Cardiac muscle cell (in vitro differentiated cells and primary cell): ENCODE results near the gene WDR70. TPM values are rescaled to one million over a fixed set of nuclear protein-coding genes. Genes with fewer than 3 reads are reported as not detected.

ENCODE experiments used
- DNase-seq, 2 donors: peaks; one replicate each; pipeline versions ENCODE4 v3.0.0 to v3.0.0-alpha.2; 2010 to 2017; ENCODE audit warnings: low read depth in 1 of 2, low spot score in 1 of 2
- H3K27ac ChIP-seq: fragments of 200-600 bp; sonication (generic); 2 replicates; pipeline ENCODE4 v1.5.1; 2016
- H3K27me3 ChIP-seq: fragments of 200-600 bp; sonication (generic); 2 replicates; pipeline ENCODE4 v1.6.0; 2016; ENCODE audit warnings: control low read depth
- H3K36me3 ChIP-seq: fragments of 200-600 bp; sonication (generic); 2 replicates; pipeline ENCODE4 v1.5.1; 2016; ENCODE audit warnings: control low read depth
- H3K4me1 ChIP-seq: fragments of 200-600 bp; sonication (generic); 2 replicates; pipeline ENCODE4 v1.8.1; 2017; ENCODE audit warnings: low read depth, mild to moderate bottlenecking, mixed run types
- H3K4me3 ChIP-seq: fragments of 200-600 bp; sonication (generic); 2 replicates; pipeline ENCODE4 v1.5.1; 2016; ENCODE audit warnings: mild to moderate bottlenecking
- H3K9me3 ChIP-seq: fragments of 200-600 bp; sonication (generic); 2 replicates; pipeline ENCODE4 v1.5.1; 2017; ENCODE audit warnings: low read depth, mild to moderate bottlenecking, control low read depth
- CTCF ChIP-seq: IDR thresholded peaks from 2 replicates; pipeline ENCODE4 v1.5.1; 2012; ENCODE audit warnings: low read depth, mild to moderate bottlenecking, low read length
- polyA plus RNA-seq: library from polyadenylated mRNA; unstranded; fragments of >200 nt; fragmentation: Nextera tagmentation; extraction: Ambion mirVana; gene quantifications from 2 replicates; pipeline ENCODE4 v1.2.1, GENCODE V29; 2016
- total RNA-seq: library from RNA; depleted of rRNA; stranded (reverse); fragments of >200 nt; gene quantifications from 2 replicates; pipeline ENCODE4 v1.2.3, GENCODE V29; 2016

WDR70 gene
- total and polyA plus RNA-seq, 2 experiments from 2014 or later = 21.8 to 22.7 TPM

- Histone ChIP-seq H3K4me3 (no peak overlapping the region), H3K4me1 (no peaks in the 10 kb centered on the region), H3K27ac (no peak overlapping the region), H3K36me3 (no peaks in the 10 kb centered on the region), H3K27me3 (no peaks in the 10 kb centered on the region), H3K9me3 (no peaks in the 10 kb centered on the region)
- no peak for TF ChIP-seq CTCF
- peak in 1 of 2 donors; percentile 93 for DNase-seq
These were observed 359.1 kb downstream of the WDR70 start for GRCh38 chr5:37738057-37738691.

GRCh38 chr5:37738865-37739488 lies 359.9 kb downstream of the WDR70 start:
- Histone ChIP-seq H3K27me3 (no peaks in the 10 kb centered on the region), H3K36me3 (no peaks in the 10 kb centered on the region), H3K4me1 (no peaks in the 10 kb centered on the region), H3K27ac (no peak overlapping the region), H3K4me3 (no peak overlapping the region), H3K9me3 (no peaks in the 10 kb centered on the region)
- DNase-seq = no peak
- no peak for TF ChIP-seq CTCF

- H3K27me3 ChIP-seq = no peaks in the 10 kb centered on the region
- H3K27ac ChIP-seq = no peak overlapping the region
- DNase-seq = peak in 1 of 2 donors; percentile 79
- H3K4me3 ChIP-seq = no peak overlapping the region
- no peak for TF ChIP-seq CTCF
- no peaks in the 10 kb centered on the region for H3K36me3 ChIP-seq
- H3K4me1 ChIP-seq = no peaks in the 10 kb centered on the region
- no peaks in the 10 kb centered on the region for H3K9me3 ChIP-seq
These were observed 360.7 kb downstream of the WDR70 start for GRCh38 chr5:37739817-37740261.

GRCh38 chr5:37740331-37741066 lies 361.4 kb downstream of the WDR70 start:
- Histone ChIP-seq H3K36me3 (no peaks in the 10 kb centered on the region), H3K27me3 (no peaks in the 10 kb centered on the region), H3K4me3 (no peak overlapping the region), H3K27ac (no peak overlapping the region), H3K4me1 (no peaks in the 10 kb centered on the region), H3K9me3 (no peaks in the 10 kb centered on the region)
- TF ChIP-seq CTCF = no peak
- peak in 1 of 2 donors; percentile 67 for DNase-seq

- H3K4me1 ChIP-seq = no peaks in the 10 kb centered on the region
- no peak overlapping the region for H3K4me3 ChIP-seq
- no peak overlapping the region for H3K27ac ChIP-seq
- no peaks in the 10 kb centered on the region for H3K9me3 ChIP-seq
- no peak for TF ChIP-seq CTCF
- no peaks in the 10 kb centered on the region for H3K36me3 ChIP-seq
- DNase-seq = no peak
- H3K27me3 ChIP-seq = no peaks in the 10 kb centered on the region
These were observed 363.0 kb downstream of the WDR70 start for GRCh38 chr5:37742111-37742510.
